GM23248 (cell line): Measurements from ENCODE around the gene ABI1. TPM values are rescaled to one million over a fixed set of nuclear protein-coding genes. Genes with fewer than 3 reads are reported as not detected.

Experiments used
- DNase-seq: peaks from one replicate; pipeline ENCODE4 v3.0.0-alpha.2; 2015
- H2AFZ ChIP-seq: fragments of 200-600 bp; sonication (generic); 2 replicates; pipeline ENCODE4 v1.6.1; 2016; ENCODE audit warnings: antibody characterized with exemption
- H3F3A ChIP-seq: fragments of 200-600 bp; sonication (generic); 2 replicates; pipeline ENCODE4 v1.6.1; 2016; ENCODE audit warnings: mild to moderate bottlenecking, antibody characterized with exemption, mixed run types; ENCODE audit not compliant: insufficient read depth
- H3K27ac ChIP-seq: fragments of 200-600 bp; sonication (generic); 2 replicates; pipeline ENCODE4 v1.5.1; 2016; ENCODE audit warnings: mild to moderate bottlenecking
- H3K27me3 ChIP-seq: fragments of 200-600 bp; sonication (generic); replicated peaks from 2 replicates; pipeline ENCODE4 v1.6.1; 2016; ENCODE audit warnings: mild to moderate bottlenecking; ENCODE audit not compliant: insufficient read depth
- H3K36me3 ChIP-seq: fragments of 200-600 bp; sonication (generic); 2 replicates; pipeline ENCODE4 v1.6.1; 2016; ENCODE audit warnings: low read depth, mild to moderate bottlenecking
- H3K4me1 ChIP-seq: fragments of 200-600 bp; sonication (generic); 2 replicates; pipeline ENCODE4 v1.6.1; 2016; ENCODE audit warnings: mild to moderate bottlenecking; ENCODE audit not compliant: insufficient read depth
- H3K4me2 ChIP-seq: fragments of 200-600 bp; sonication (generic); one replicate; pipeline ENCODE4 v1.6.1; 2016; ENCODE audit warnings: mild to moderate bottlenecking; ENCODE audit not compliant: unreplicated experiment
- H3K4me3 ChIP-seq: fragments of 200-600 bp; sonication (generic); 2 replicates; pipeline ENCODE4 v1.5.1; 2016; ENCODE audit warnings: mild to moderate bottlenecking
- H3K79me2 ChIP-seq: fragments of 200-600 bp; sonication (generic); 2 replicates; pipeline ENCODE4 v1.6.1; 2016; ENCODE audit warnings: mild to moderate bottlenecking; ENCODE audit not compliant: insufficient read depth
- H3K9ac ChIP-seq: fragments of 200-600 bp; sonication (generic); 2 replicates; pipeline ENCODE4 v1.6.1; 2016; ENCODE audit warnings: mild to moderate bottlenecking
- H3K9me2 ChIP-seq: fragments of 200-600 bp; sonication (generic); 2 replicates; pipeline ENCODE4 v1.6.1; 2016; ENCODE audit warnings: mixed run types, mild to moderate bottlenecking, moderate library complexity; ENCODE audit not compliant: insufficient read depth
- H3K9me3 ChIP-seq: fragments of 200-600 bp; sonication (generic); one replicate; pipeline ENCODE4 v1.6.1; 2017; ENCODE audit warnings: low read depth
- H4K20me1 ChIP-seq: fragments of 200-600 bp; sonication (generic); 2 replicates; pipeline ENCODE4 v1.6.0; 2016; ENCODE audit not compliant: insufficient read depth
- EZH2 ChIP-seq: fragments of 200-600 bp; sonication (generic); IDR thresholded peaks from 2 replicates; pipeline ENCODE4 v1.6.1; 2018; ENCODE audit warnings: antibody characterized with exemption, mild to moderate bottlenecking; ENCODE audit not compliant: insufficient read depth, poor library complexity, severe bottlenecking
- EZH2phosphoT487 ChIP-seq: fragments of 200-600 bp; sonication (generic); IDR thresholded peaks from 2 replicates; pipeline ENCODE4 v1.6.1; 2018; ENCODE audit warnings: antibody characterized with exemption, moderate library complexity, mild to moderate bottlenecking, low read depth; ENCODE audit not compliant: insufficient read depth
- WGBS, 2 experiments: methylation state at CpG; one replicate each; pipeline ENCODE4 v1.1.6; 2015 to 2017; ENCODE audit warnings: low lambda C conversion rate in 2 of 2, low coverage in 1 of 2; ENCODE audit errors: missing lambda C conversion rate in 2 of 2; 5-methylcytosine and 5-hydroxymethylcytosine counted together
- in situ Hi-C: fragments of 300-500 bp; cut with MboI; formaldehyde crosslinking; loops from 2 replicates; pipeline ENCODE4 v1.15.0; 2020
- polyA plus RNA-seq: library from polyadenylated mRNA; unstranded; fragments of >200 nt; fragmentation: Nextera tagmentation; extraction: Ambion mirVana; gene quantifications from 2 replicates; pipeline ENCODE4 v1.2.1, GENCODE V29; 2016
- total RNA-seq: library from RNA; depleted of rRNA; stranded (reverse); fragments of >200 nt; shearing (Covaris generic); gene quantifications from 2 replicates; pipeline ENCODE4 v1.2.3, GENCODE V29; 2014

ABI1 gene
- total and polyA plus RNA-seq, 2 experiments from 2014 or later = 60.3 to 79.0 TPM

GRCh38 chr10:26781797-26782196 is 79.0 kb downstream of the ABI1 start:
- Histone ChIP-seq H3K79me2 (peaks cover 90% of the 10 kb centered on the region), H3K27ac (peak overlapping the region; percentile 98), H3K4me3 (peak overlapping the region; percentile 53), H3K9me2 (no peaks in the 10 kb centered on the region), H3K36me3 (no peaks in the 10 kb centered on the region), H3K4me1 (peaks cover 28% of the 10 kb centered on the region), H3K9ac (peak overlapping the region; percentile 84), H4K20me1 (no peaks in the 10 kb centered on the region), H3K27me3 (no peaks in the 10 kb centered on the region), H2AFZ (no peak overlapping the region), H3K4me2 (peak overlapping the region; percentile 78), H3F3A (peaks cover 33% of the 10 kb centered on the region), H3K9me3 (no peaks in the 10 kb centered on the region)
- DNase-seq = peak; percentile 85
- in situ Hi-C loops = no loop called here
- WGBS, 2 experiments = 37 to 39% methylated on average over 2 of the region's 2 CpGs
- TF ChIP-seq EZH2 (no peak), EZH2phosphoT487 (no peak)

- Histone ChIP-seq H3K27me3 (no peaks in the 10 kb centered on the region), H3K36me3 (no peaks in the 10 kb centered on the region), H3K9me3 (no peaks in the 10 kb centered on the region), H4K20me1 (no peaks in the 10 kb centered on the region), H3K4me2 (peak overlapping the region; percentile 78), H3K79me2 (peaks cover 90% of the 10 kb centered on the region), H3F3A (peaks cover 33% of the 10 kb centered on the region), H3K4me3 (peak overlapping the region; percentile 53), H3K9ac (peak overlapping the region; percentile 84), H3K27ac (peak overlapping the region; percentile 98), H3K9me2 (no peaks in the 10 kb centered on the region), H2AFZ (no peak overlapping the region), H3K4me1 (peaks cover 32% of the 10 kb centered on the region)
- TF ChIP-seq EZH2phosphoT487 = no peak
- DNase-seq = peak; percentile 96
- WGBS, 2 experiments = 24 to 25% methylated on average over 4 of the region's 4 CpGs
- in situ Hi-C loops = no loop called here
Measured at GRCh38 chr10:26780793-26781601, 79.8 kb downstream of the ABI1 start.

GRCh38 chr10:26780106-26780792 is 80.5 kb downstream of the ABI1 start:
- in situ Hi-C loops = no loop called here
- no peaks in the 10 kb centered on the region for H3K9me3 ChIP-seq
- peak overlapping the region; percentile 1 for H3K4me2 ChIP-seq
- H2AFZ ChIP-seq = no peak overlapping the region
- peaks cover 39% of the 10 kb centered on the region for H3K4me1 ChIP-seq
- H4K20me1 ChIP-seq = no peaks in the 10 kb centered on the region
- 0 out of 2 replicates have a peak overlapping the region, but pooled peaks have one; percentile 84 for H3K9ac ChIP-seq
- TF ChIP-seq EZH2 = no peak
- no peak for TF ChIP-seq EZH2phosphoT487
- H3K36me3 ChIP-seq = no peaks in the 10 kb centered on the region
- H3K4me3 ChIP-seq = no peak overlapping the region
- WGBS, 2 experiments = 97 to 100% methylated on average over 8 of the region's 8 CpGs
- H3K79me2 ChIP-seq = peaks cover 90% of the 10 kb centered on the region
- DNase-seq = no peak
- H3F3A ChIP-seq = peaks cover 33% of the 10 kb centered on the region
- H3K27ac ChIP-seq = peak overlapping the region; percentile 98
- no peaks in the 10 kb centered on the region for H3K9me2 ChIP-seq
- H3K27me3 ChIP-seq = no peaks in the 10 kb centered on the region

- Histone ChIP-seq H3K9me3 (no peaks in the 10 kb centered on the region), H3K27ac (no peak overlapping the region), H2AFZ (no peak overlapping the region), H3K4me3 (no peak overlapping the region), H4K20me1 (no peaks in the 10 kb centered on the region), H3K4me1 (peaks cover 34% of the 10 kb centered on the region), H3K36me3 (no peaks in the 10 kb centered on the region), H3F3A (peaks cover 33% of the 10 kb centered on the region), H3K27me3 (no peaks in the 10 kb centered on the region), H3K4me2 (no peak overlapping the region), H3K9me2 (no peaks in the 10 kb centered on the region), H3K79me2 (peaks cover 90% of the 10 kb centered on the region), H3K9ac (no peak overlapping the region)
- no peak for DNase-seq
- in situ Hi-C loops = no loop called here
- no peak for TF ChIP-seq EZH2phosphoT487
- TF ChIP-seq EZH2 = no peak
- 90 to 91% methylated on average over 4 of the region's 4 CpGs for WGBS, 2 experiments
Measured at GRCh38 chr10:26779176-26779860, 81.4 kb downstream of the ABI1 start.
